SU-DHL-6 (cell line): Measurements from ENCODE around the gene RABL6.

Source experiments
- CTCF ChIP-seq: fragments of 200-600 bp; sonication (generic); IDR thresholded peaks from one replicate; pipeline ENCODE4 v1.5.1; 2017; ENCODE audit warnings: antibody characterized with exemption, mild to moderate bottlenecking, low read length, moderate library complexity; ENCODE audit not compliant: insufficient read depth, poor library complexity, severe bottlenecking
- EZH2phosphoT487 ChIP-seq: fragments of 200-600 bp; sonication (generic), shearing (Covaris generic); conservative IDR thresholded peaks from 2 replicates; pipeline ENCODE4 v1.6.1; 2018; ENCODE audit warnings: mild to moderate bottlenecking, antibody characterized with exemption, low read length, moderate library complexity, mixed read lengths

- TF ChIP-seq CTCF (no peak), EZH2phosphoT487 (no peak)
Observed at GRCh38 chr9:136852664-136853595, 45.2 kb downstream of the RABL6 start.
